Activated naive CD8-positive, alpha-beta T cell treated with anti-CD3 and anti-CD28 coated beads, Interleukin-2, amount 50 U/mL, for 24 hours (primary cell): ENCODE measurements around the gene CCNG2.

Experiments
- ATAC-seq: fragments of 150-1000 bp; cut with Tn5 transposase; one replicate; pipeline ENCODE4 v1.10.0; 2021
- DNase-seq: peaks from one replicate; pipeline ENCODE4 v3.0.0; 2021
- H3K27ac Mint-ChIP-seq: one replicate; pipeline ENCODE4 v1.8.0; 2021; ENCODE audit warnings: mild to moderate bottlenecking, mixed read lengths
- H3K27me3 Mint-ChIP-seq: one replicate; pipeline ENCODE4 v1.8.0; 2021; ENCODE audit warnings: mixed read lengths
- H3K36me3 Mint-ChIP-seq: one replicate; pipeline ENCODE4 v1.8.0; 2021; ENCODE audit warnings: low read depth, mixed read lengths
- H3K4me1 Mint-ChIP-seq: one replicate; pipeline ENCODE4 v1.8.0; 2021; ENCODE audit warnings: mixed read lengths
- H3K4me3 Mint-ChIP-seq: one replicate; pipeline ENCODE4 v1.8.0; 2021; ENCODE audit warnings: mild to moderate bottlenecking, moderate library complexity, mixed read lengths
- H3K9me3 Mint-ChIP-seq: one replicate; pipeline ENCODE4 v1.8.0; 2021; ENCODE audit warnings: mixed read lengths

The CCNG2 gene

GRCh38 chr4:77154761-77155499 lies 2.1 kb upstream of the CCNG2 start:
- H3K4me3 Mint-ChIP-seq = no peak overlapping the region
- H3K27ac Mint-ChIP-seq = no peak overlapping the region
- no peaks in the 10 kb centered on the region for H3K27me3 Mint-ChIP-seq
- DNase-seq (no peak), ATAC-seq (no peak)
- no peaks in the 10 kb centered on the region for H3K9me3 Mint-ChIP-seq
- H3K4me1 Mint-ChIP-seq = peaks cover 41% of the 10 kb centered on the region
- no peaks in the 10 kb centered on the region for H3K36me3 Mint-ChIP-seq

GRCh38 chr4:77155631-77156452 lies 1.2 kb upstream of the CCNG2 start:
- no peak for DNase-seq
- peaks cover 44% of the 10 kb centered on the region for H3K4me1 Mint-ChIP-seq
- H3K9me3 Mint-ChIP-seq = no peaks in the 10 kb centered on the region
- ATAC-seq = no peak
- peak overlapping the region; percentile 92 for H3K4me3 Mint-ChIP-seq
- H3K27ac Mint-ChIP-seq = peak overlapping the region; percentile 96
- H3K27me3 Mint-ChIP-seq = no peaks in the 10 kb centered on the region
- peaks cover 3% of the 10 kb centered on the region for H3K36me3 Mint-ChIP-seq

DNA sequence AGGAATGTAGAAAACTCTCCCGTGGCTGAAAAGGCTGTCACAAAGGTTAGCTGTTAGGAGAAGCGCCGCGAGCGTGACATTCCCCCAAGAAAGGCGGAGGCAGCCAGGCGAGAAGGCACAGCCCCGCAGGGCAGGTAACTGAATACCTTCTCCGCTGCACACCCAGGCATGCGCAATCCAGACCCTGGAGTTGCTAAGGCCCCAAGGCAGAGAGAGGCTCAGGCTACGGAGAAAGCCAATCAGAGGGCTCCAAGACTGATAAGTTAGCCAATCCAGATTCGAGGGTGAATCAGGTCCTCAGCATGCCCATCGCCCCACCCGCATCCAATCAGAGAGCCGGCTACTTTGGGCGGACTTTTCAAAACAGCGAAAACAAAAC lies 485 bp upstream of the CCNG2 start:
- no peaks in the 10 kb centered on the region for H3K27me3 Mint-ChIP-seq
- H3K36me3 Mint-ChIP-seq = peaks cover 3% of the 10 kb centered on the region
- DNase-seq (peak; percentile 87), ATAC-seq (peak; percentile 97)
- peaks cover 44% of the 10 kb centered on the region for H3K4me1 Mint-ChIP-seq
- H3K4me3 Mint-ChIP-seq = peak overlapping the region; percentile 92
- no peaks in the 10 kb centered on the region for H3K9me3 Mint-ChIP-seq
- peak overlapping the region; percentile 96 for H3K27ac Mint-ChIP-seq

DNA sequence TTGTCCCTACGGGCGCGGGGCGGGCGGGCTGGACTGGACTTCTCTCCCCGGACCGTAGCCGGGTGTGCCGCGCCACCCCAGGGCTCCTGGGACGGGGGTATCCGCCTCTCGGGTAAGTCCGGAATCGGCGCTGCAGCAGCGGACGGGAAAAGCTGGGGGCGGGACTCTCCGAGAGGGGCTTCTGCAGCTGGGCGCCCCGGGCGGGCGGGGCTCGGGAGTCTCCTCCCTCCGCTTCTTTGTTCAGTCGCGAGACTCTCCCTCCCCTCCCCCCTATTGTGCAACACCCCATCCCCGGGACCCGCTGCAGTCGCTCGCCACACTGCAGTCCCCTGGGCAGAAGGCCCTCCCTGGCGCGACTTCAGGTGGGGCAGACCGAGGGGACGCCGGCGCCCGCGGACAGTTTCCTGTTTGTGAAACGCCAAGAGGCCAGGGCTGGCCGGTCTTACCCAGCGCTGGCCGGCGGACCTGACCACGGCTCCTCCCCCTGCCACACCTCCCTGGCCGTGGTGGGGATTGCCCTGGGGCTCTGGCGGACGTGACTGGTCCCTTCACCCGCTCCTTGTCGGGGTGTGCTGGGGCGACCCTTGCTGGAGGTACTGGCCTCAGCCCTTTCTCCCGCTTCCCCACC lies 966 bp downstream of the CCNG2 start:
- peak; percentile 82 for DNase-seq
- Mint-ChIP-seq H3K4me1 (peaks cover 45% of the 10 kb centered on the region), H3K9me3 (no peaks in the 10 kb centered on the region), H3K27me3 (no peaks in the 10 kb centered on the region), H3K4me3 (peak overlapping the region; percentile 92), H3K27ac (no peak overlapping the region), H3K36me3 (peaks cover 4% of the 10 kb centered on the region)
- ATAC-seq = peak; percentile 30

DNA sequence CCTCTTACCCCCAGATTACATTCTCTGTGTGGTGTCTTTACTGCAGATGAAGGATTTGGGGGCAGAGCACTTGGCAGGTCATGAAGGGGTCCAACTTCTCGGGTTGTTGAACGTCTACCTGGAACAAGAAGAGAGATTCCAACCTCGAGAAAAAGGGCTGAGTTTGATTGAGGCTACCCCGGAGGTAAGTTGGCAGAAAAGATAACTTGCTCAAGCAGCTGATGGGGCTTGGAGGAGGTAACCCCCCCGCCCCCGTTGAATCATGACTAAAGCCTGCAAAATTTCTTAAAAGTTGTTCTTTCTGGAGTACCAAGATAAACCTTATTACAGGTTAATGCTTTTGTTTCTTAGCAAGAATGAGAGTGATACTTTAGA lies 1.5 kb downstream of the CCNG2 start:
- peaks cover 47% of the 10 kb centered on the region for H3K4me1 Mint-ChIP-seq

DNA sequence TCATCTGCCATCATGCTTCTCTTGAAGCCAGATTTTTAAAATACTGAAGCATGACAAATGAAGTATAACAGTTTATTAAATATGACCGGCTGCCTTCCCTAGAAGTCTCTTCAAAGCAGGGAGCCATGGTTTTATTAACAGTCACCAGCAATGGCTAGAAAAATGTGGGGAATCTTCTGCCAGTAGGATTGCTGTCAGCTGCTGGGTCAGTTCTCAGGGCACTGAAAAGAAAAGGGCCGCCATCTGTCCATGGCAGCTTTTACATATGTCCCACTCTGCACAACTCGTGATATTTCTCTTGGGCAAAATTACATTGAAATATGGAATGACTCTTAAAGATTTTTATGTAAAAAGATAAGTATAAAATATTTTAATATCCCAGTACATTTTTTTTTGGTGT lies 2.8 kb downstream of the CCNG2 start:
- no peak for DNase-seq
- H3K36me3 Mint-ChIP-seq = peaks cover 9% of the 10 kb centered on the region
- H3K9me3 Mint-ChIP-seq = no peaks in the 10 kb centered on the region
- no peak overlapping the region for H3K4me3 Mint-ChIP-seq
- H3K27ac Mint-ChIP-seq = no peak overlapping the region
- ATAC-seq = no peak
- no peaks in the 10 kb centered on the region for H3K27me3 Mint-ChIP-seq
- H3K4me1 Mint-ChIP-seq = peaks cover 39% of the 10 kb centered on the region

More for the DNA sequence above, 1.5 kb downstream of the CCNG2 start:
- Mint-ChIP-seq H3K4me3 (peak overlapping the region; percentile 92), H3K36me3 (peaks cover 9% of the 10 kb centered on the region), H3K27ac (no peak overlapping the region), H3K27me3 (no peaks in the 10 kb centered on the region), H3K9me3 (no peaks in the 10 kb centered on the region)
- DNase-seq = no peak
- no peak for ATAC-seq

DNA sequence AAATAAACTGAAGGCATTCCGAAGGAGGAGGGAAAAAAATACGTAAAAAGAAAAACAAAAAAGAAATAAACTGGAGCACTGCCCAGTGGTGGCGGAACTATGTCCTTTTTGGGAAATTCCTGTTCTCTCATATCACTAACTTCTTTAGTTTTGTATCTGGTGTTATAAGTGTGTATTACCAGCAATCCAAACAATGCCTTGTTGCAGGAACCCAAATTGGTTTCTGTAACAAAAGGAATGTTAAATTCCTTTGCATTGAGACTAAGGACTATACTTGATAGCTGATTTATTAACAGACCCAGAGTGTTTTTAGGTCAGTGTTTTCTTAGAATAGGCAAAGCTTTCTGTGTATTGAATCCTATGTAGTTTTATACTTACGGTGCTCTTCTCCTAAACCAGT lies 6.6 kb downstream of the CCNG2 start:
- Mint-ChIP-seq H3K4me1 (peaks cover 16% of the 10 kb centered on the region), H3K27me3 (no peaks in the 10 kb centered on the region), H3K36me3 (peaks cover 9% of the 10 kb centered on the region), H3K4me3 (no peak overlapping the region), H3K9me3 (no peaks in the 10 kb centered on the region), H3K27ac (no peak overlapping the region)
- ATAC-seq (no peak), DNase-seq (no peak)

GRCh38 chr4:77167173-77167572 lies 10.2 kb downstream of the CCNG2 start:
- ATAC-seq = no peak
- Mint-ChIP-seq H3K4me1 (peaks cover 4% of the 10 kb centered on the region), H3K9me3 (no peaks in the 10 kb centered on the region), H3K27ac (no peak overlapping the region), H3K36me3 (peaks cover 16% of the 10 kb centered on the region), H3K27me3 (no peaks in the 10 kb centered on the region), H3K4me3 (no peak overlapping the region)
- no peak for DNase-seq

GRCh38 chr4:77167866-77168265 lies 10.9 kb downstream of the CCNG2 start:
- H3K36me3 Mint-ChIP-seq = peaks cover 16% of the 10 kb centered on the region
- H3K27ac Mint-ChIP-seq = no peak overlapping the region
- DNase-seq (no peak), ATAC-seq (no peak)
- H3K27me3 Mint-ChIP-seq = no peaks in the 10 kb centered on the region
- peaks cover 4% of the 10 kb centered on the region for H3K4me1 Mint-ChIP-seq
- no peaks in the 10 kb centered on the region for H3K9me3 Mint-ChIP-seq
- H3K4me3 Mint-ChIP-seq = no peak overlapping the region

DNA sequence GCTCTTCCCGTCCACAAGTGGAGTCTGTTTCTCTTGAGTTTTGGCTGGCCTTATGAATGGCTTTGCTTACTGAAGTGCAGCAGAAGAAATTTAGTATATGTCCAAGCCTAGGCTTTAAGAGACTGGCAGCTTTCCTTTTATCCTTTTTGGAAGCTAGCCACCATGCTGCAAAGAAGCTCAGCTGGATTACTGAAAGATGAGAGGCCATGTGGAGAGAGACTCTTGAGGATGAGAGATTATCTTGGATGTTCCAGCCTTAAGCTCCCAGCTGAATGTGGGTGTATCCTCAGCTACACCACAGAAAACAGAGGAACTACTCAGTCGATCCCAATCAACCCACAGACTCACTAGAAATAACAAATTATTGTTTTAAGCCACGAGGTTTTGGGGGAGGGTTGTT lies 12.5 kb downstream of the CCNG2 start:
- H3K27me3 Mint-ChIP-seq = no peaks in the 10 kb centered on the region
- H3K27ac Mint-ChIP-seq = no peak overlapping the region
- ATAC-seq (no peak), DNase-seq (no peak)
- no peak overlapping the region for H3K4me3 Mint-ChIP-seq
- peaks cover 11% of the 10 kb centered on the region for H3K36me3 Mint-ChIP-seq
- H3K9me3 Mint-ChIP-seq = no peaks in the 10 kb centered on the region
- H3K4me1 Mint-ChIP-seq = no peaks in the 10 kb centered on the region

DNA sequence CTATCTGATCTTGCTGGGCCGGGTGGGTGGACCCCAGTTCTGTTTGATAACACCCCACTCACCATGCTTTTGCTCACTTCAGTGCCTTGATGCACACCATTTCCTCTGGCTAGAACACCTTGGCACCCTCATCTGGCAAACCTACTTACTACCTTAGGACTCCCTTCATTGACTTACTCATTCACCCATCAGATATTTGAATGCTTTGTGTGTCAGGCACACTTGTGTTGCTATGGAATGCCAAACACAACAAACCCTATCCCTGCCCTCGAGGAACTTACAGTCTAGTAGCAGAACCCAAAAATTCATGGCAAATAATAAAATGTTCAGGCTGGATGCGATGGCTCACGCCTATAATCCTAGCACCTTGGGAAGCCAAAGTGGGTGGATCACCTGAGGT lies 13.9 kb downstream of the CCNG2 start:
- Mint-ChIP-seq H3K27ac (no peak overlapping the region), H3K27me3 (no peaks in the 10 kb centered on the region), H3K36me3 (peaks cover 11% of the 10 kb centered on the region), H3K4me3 (no peak overlapping the region), H3K9me3 (no peaks in the 10 kb centered on the region), H3K4me1 (no peaks in the 10 kb centered on the region)
- DNase-seq (no peak), ATAC-seq (no peak)

DNA sequence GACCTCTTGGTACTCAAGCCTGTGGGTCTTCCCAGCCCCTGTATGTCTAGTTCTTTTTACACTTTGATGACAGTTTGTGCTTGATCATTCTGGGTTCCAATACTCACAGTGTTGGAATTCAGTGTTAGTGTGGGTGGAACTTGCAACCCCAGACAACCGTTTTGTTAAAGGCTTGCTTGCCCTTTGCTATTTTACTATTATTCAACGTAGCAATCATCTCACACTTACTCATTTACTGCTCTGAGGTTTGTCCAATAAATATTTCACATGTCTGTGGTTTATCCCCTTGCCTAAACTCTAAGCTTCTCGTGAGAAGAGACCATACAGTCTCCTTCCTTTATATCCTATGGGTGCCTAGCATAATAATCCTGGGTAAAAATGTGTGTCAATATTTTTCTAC lies 15.3 kb downstream of the CCNG2 start:
- no peak overlapping the region for H3K27ac Mint-ChIP-seq
- ATAC-seq = no peak
- H3K4me3 Mint-ChIP-seq = no peak overlapping the region
- no peak for DNase-seq
- H3K4me1 Mint-ChIP-seq = no peaks in the 10 kb centered on the region
- H3K27me3 Mint-ChIP-seq = no peaks in the 10 kb centered on the region
- no peaks in the 10 kb centered on the region for H3K9me3 Mint-ChIP-seq
- H3K36me3 Mint-ChIP-seq = peaks cover 11% of the 10 kb centered on the region

GRCh38 chr4:77174426-77174825 lies 17.4 kb downstream of the CCNG2 start:
- Mint-ChIP-seq H3K27me3 (peaks cover 2% of the 10 kb centered on the region), H3K9me3 (no peaks in the 10 kb centered on the region), H3K36me3 (peaks cover 9% of the 10 kb centered on the region), H3K4me3 (no peak overlapping the region), H3K4me1 (no peaks in the 10 kb centered on the region), H3K27ac (no peak overlapping the region)
- DNase-seq (no peak), ATAC-seq (no peak)

DNA sequence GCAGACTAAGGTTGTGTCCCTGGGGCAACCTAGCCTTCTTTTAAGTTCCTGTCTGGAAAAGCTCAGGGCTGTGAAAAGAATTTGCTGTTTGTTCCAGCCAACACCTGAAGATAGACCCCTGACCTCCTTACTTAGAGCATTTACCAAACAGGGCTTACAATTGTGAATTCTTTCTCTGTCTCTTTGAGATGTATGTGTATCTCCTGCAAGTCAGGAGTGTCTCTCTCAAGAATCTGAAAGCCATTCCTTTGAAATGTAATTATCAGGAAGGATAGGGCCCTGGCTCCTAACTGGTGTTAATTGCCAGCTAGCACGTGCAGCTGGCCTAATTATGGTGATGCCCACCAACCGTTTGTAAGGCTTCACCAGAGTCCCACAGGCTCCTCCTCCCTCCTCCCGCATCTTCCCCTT lies 18.2 kb downstream of the CCNG2 start:
- Mint-ChIP-seq H3K36me3 (peaks cover 6% of the 10 kb centered on the region), H3K4me1 (no peaks in the 10 kb centered on the region), H3K9me3 (no peaks in the 10 kb centered on the region), H3K27ac (no peak overlapping the region), H3K27me3 (peaks cover 2% of the 10 kb centered on the region), H3K4me3 (no peak overlapping the region)
- ATAC-seq (no peak), DNase-seq (no peak)

GRCh38 chr4:77176640-77177039 lies 19.6 kb downstream of the CCNG2 start:
- peaks cover 2% of the 10 kb centered on the region for H3K27me3 Mint-ChIP-seq
- ATAC-seq (no peak), DNase-seq (no peak)
- no peaks in the 10 kb centered on the region for H3K4me1 Mint-ChIP-seq
- no peak overlapping the region for H3K4me3 Mint-ChIP-seq
- no peaks in the 10 kb centered on the region for H3K9me3 Mint-ChIP-seq
- no peaks in the 10 kb centered on the region for H3K36me3 Mint-ChIP-seq
- H3K27ac Mint-ChIP-seq = no peak overlapping the region
